Right ventricle myocardium superior (tissue), 1 donor: Measurements from ENCODE around the gene PIK3C2G. TPM values are rescaled to one million over a fixed set of nuclear protein-coding genes. Genes with fewer than 3 reads are reported as not detected.
"Not testable (repeated sequence)": the region's sequence is repeated elsewhere in the genome, so short reads cannot be mapped to it uniquely, and the experiment has no call there.

Experiments
- ATAC-seq: fragments of 200-7000 bp; cut with Tn5 transposase; one replicate; pipeline ENCODE4 v1.9.1; 2020; ENCODE audit warnings: mild to moderate bottlenecking; ENCODE audit not compliant: poor library complexity
- DNase-seq: peaks from one replicate; pipeline ENCODE4 v3.0.0-alpha.2; 2020
- intact Hi-C: fragments of 100-400 bp; cut with DNase I; formaldehyde crosslinking; loops from one replicate; pipeline ENCODE4 v1.11.2; 2022
- long read RNA-seq: library from polyadenylated mRNA; unstranded; transcript quantifications from one replicate; pipeline ENCODE4 v2.0.0, GENCODE V29; 2021
- total RNA-seq: library from RNA; stranded (reverse); fragmentation: NEBNext Ultra II Directional; extraction: Animal tissue kit (Norgen Biotek cat#: 25700); gene quantifications from one replicate; pipeline ENCODE4 v1.2.1, GENCODE V29; 2021
- donor health status: DM: no; HTN: yes; CAD: no; lungs with severe emphysema.

The PIK3C2G gene, protein sequence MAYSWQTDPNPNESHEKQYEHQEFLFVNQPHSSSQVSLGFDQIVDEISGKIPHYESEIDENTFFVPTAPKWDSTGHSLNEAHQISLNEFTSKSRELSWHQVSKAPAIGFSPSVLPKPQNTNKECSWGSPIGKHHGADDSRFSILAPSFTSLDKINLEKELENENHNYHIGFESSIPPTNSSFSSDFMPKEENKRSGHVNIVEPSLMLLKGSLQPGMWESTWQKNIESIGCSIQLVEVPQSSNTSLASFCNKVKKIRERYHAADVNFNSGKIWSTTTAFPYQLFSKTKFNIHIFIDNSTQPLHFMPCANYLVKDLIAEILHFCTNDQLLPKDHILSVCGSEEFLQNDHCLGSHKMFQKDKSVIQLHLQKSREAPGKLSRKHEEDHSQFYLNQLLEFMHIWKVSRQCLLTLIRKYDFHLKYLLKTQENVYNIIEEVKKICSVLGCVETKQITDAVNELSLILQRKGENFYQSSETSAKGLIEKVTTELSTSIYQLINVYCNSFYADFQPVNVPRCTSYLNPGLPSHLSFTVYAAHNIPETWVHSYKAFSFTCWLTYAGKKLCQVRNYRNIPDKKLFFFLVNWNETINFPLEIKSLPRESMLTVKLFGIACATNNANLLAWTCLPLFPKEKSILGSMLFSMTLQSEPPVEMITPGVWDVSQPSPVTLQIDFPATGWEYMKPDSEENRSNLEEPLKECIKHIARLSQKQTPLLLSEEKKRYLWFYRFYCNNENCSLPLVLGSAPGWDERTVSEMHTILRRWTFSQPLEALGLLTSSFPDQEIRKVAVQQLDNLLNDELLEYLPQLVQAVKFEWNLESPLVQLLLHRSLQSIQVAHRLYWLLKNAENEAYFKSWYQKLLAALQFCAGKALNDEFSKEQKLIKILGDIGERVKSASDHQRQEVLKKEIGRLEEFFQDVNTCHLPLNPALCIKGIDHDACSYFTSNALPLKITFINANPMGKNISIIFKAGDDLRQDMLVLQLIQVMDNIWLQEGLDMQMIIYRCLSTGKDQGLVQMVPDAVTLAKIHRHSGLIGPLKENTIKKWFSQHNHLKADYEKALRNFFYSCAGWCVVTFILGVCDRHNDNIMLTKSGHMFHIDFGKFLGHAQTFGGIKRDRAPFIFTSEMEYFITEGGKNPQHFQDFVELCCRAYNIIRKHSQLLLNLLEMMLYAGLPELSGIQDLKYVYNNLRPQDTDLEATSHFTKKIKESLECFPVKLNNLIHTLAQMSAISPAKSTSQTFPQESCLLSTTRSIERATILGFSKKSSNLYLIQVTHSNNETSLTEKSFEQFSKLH (N-terminal part only)
- total RNA-seq, result not detected
- long read RNA-seq, result 0 reads

DNA sequence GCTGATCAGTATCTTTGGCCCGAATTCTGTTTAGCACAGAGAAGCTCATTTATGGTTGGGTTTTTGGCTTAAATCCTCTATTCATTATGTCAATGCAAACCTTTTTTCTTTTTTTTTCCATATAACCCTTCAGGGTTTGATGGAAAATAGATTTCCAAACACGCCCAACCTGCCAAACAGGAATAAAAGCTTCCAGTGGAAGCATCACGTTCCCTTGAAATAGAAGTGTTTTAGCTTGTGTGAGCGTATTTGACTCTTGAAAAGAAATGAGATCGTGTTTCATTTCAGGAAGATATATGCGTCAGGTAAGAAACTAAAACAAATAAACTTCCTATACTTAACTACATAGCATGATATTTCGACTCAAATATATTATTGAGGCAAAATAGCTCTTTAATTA is at the start of gene PIK3C2G:
Gene PIK3C2G, plus strand, starts transcription at position 246 of the 400 bp plus-strand sequence. CDS start 20,564 bp downstream, outside the sequence.
- intact Hi-C loops, result no loop called here
- no peak for ATAC-seq
- DNase-seq, result no peak

DNA sequence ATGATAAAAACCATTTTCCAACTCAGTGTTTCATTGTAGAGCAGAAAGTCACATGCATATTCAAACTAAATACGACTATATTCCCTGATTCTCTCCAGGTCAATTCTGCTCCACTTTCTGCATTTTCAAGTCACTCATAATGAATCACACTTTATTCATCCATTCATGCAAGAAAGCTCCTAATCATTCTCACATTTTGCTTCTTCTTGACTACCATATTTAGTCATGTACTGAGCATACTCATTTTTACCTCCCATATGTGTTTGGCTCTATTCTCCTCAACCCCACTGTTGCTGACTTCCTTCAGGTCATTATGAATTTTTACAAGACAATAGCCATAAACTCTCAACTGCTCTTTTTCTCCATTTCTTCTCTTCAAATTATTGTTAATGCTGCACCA is 43.4 kb upstream of the PIK3C2G start:
- no peak for ATAC-seq
- intact Hi-C loops, result no loop called here
- DNase-seq, result no peak

DNA sequence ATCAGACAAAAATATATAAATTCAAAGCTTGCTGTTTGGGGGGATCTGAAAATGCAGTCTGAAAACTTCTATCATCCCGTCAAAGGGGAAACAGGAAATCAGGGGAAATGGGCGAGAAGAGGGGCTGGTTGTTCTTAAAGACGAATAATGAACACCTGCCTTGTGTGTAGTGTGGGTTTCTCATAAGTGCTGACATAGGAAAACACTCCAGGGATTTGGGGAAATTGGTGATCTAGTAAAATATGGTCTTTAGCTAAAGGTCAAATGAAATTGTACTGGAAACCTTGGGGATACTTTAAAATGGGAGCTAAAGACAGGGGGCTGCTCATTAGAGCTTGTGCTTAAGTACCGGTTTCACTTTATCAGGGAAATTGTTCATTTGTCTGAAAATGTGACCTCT is 39.6 kb upstream of the PIK3C2G start:
- intact Hi-C loops, result no loop called here
- ATAC-seq (no peak), DNase-seq (no peak)

DNA sequence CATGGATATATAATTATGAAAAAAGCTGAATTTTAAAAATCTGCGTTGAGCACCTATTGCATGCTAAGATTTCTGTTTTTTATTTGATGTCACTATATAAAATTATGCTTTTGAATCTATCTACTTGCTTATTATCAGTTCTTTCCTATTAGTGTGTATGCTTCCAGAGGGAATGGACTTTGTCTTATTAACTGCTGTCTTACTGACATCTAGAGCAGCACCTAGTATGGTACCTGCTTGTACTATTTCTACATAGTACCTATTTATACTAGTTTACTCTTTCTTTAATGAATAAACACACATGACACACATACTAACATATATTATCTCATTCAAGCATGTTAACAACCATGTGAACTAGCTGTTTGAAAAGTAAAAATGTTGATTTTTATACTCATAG is 38.6 kb upstream of the PIK3C2G start:
- ATAC-seq (no peak), DNase-seq (no peak)
- intact Hi-C loops, result no loop called here

GRCh38 chr12:18224745-18225144 is 36.6 kb upstream of the PIK3C2G start:
- DNase-seq, result no peak
- ATAC-seq, result peak; percentile 38
- intact Hi-C loops, result no loop called here

GRCh38 chr12:18239526-18239925 is 21.8 kb upstream of the PIK3C2G start:
- intact Hi-C loops, result no loop called here
- DNase-seq, result no peak
- ATAC-seq, result no peak

- DNase-seq, result no peak
- ATAC-seq, result no peak
- intact Hi-C loops, result no loop called here
Measured at GRCh38 chr12:18242380-18243089, 18.8 kb upstream of the PIK3C2G start.

GRCh38 chr12:18243238-18243637 is 18.1 kb upstream of the PIK3C2G start:
- intact Hi-C loops, result no loop called here
- ATAC-seq (no peak), DNase-seq (no peak)

- intact Hi-C loops, result no loop called here
- DNase-seq, result no peak
- ATAC-seq, result no peak
Measured at GRCh38 chr12:18246066-18246465, 15.3 kb upstream of the PIK3C2G start.

GRCh38 chr12:18250313-18250916 is 10.9 kb upstream of the PIK3C2G start:
- ATAC-seq (peak; percentile 71), DNase-seq (no peak)
- intact Hi-C loops, result no loop called here

DNA sequence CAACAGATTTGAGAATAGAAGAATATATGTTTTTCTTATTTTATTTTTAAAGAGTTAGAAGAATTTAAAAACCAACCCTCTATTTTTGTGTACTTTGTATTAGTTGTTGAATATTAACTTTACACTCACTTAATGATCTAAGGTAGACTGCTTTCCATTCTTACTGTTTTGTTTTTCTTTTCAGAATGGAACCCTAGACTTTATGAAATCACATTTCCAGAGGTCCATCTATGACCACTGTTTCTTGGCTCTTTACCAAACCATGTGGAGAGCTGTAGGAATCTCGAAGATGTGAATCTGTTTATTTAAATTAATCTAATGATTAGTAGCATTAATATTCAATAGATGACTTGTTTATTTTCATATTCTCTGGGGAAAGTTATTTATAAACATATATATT is 7.2 kb upstream of the PIK3C2G start:
- ATAC-seq, result no peak
- intact Hi-C loops, result no loop called here
- DNase-seq, result no peak

- DNase-seq, ATAC-seq, intact Hi-C loops: not testable (repeated sequence)
Measured at GRCh38 chr12:18255004-18255403, 6.3 kb upstream of the PIK3C2G start.

DNA sequence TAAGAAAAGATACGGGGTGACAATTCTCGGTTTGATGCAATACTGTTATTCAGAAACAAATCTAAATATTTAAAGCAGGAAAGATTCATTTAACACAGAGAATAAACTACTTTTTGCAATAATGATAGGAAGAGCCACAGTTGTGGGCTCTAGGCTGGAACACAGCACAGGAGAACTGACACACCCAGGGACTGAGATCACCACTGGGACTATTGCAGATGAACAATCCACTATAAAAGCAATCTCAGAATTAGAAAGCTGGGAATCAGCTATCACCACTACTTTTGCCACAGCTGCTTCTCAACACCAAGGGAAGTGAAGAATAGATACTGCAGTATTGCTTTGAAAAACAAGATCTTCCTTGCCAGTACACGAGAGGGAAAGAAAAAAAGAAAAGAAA is 4.1 kb upstream of the PIK3C2G start:
- intact Hi-C loops, result no loop called here
- DNase-seq (no peak), ATAC-seq (peak; percentile 31)

GRCh38 chr12:18258929-18259328 is 2.4 kb upstream of the PIK3C2G start:
- ATAC-seq (no peak), DNase-seq (no peak)
- intact Hi-C loops, result no loop called here

GRCh38 chr12:18259906-18260682 is 1.2 kb upstream of the PIK3C2G start:
- ATAC-seq (no peak), DNase-seq (no peak)
- intact Hi-C loops, result no loop called here

- ATAC-seq, result no peak
- DNase-seq, result no peak
- intact Hi-C loops, result no loop called here
Measured at GRCh38 chr12:18261906-18262305, 588 bp downstream of the PIK3C2G start.

- ATAC-seq (no peak), DNase-seq (no peak)
- intact Hi-C loops, result no loop called here
Measured at GRCh38 chr12:18262514-18262913, 1.2 kb downstream of the PIK3C2G start.
